Measurements from ENCODE around the gene EVC2. TPM values are rescaled to one million over a fixed set of nuclear protein-coding genes. Genes with fewer than 3 reads are reported as not detected.

The EVC2 gene
- total RNA-seq, 1 experiment from 2014 or later = 3.2 TPM

DNA sequence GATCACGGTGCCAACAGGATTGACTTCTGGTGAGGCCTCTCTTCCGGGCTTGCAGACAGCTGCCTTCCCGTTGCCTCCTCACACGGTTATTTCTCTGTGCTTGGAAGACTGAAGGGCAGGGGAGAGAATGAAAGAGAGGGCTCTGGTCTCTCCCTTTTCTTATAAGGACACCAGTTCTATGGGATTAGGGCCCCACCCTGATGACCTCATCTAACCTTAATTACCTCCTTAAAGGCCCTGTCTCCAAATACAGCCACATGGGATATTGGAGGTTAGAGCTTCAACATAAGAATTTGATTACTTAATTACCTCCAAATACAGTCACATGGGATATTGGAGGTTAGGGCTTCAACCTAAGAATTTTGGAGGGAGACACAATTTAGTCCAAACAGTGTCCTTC is 49.2 kb upstream of the EVC2 start:
- H3K9ac ChIP-seq (ENCODE audit: low read length) = peak overlapping the region; percentile 62; the same call in 1 of the 2 replicates

DNA sequence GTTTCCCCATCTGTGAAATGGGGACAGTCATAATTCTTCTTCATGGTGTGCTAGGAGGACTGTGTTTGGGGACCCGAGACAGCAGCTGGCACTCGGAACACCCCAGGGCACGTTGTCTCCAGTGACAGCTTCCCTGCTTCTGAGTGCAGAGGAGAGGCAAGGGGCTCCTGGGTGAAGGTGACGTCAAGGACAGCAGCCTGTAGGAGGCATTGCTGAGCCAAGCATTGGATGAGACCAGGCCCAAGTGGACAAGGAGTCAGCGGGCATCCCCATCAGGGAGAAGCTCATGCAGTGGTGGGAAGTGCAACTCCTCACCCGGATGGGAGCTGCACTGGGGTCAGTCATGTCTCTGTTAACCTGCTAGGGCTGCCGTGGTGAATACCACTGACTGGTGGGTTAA is 48.7 kb upstream of the EVC2 start:
- Histone ChIP-seq H3K9me3 (ENCODE audit: low read length) (no peaks in the 10 kb centered on the region), H2AFZ (ENCODE audit: low read length) (no peak overlapping the region), H3K4me3 (ENCODE audit: low read length) (no peak overlapping the region), H3K36me3 (ENCODE audit: low read depth, low read length) (peaks cover 26% of the 10 kb centered on the region), H3K4me1 (ENCODE audit: insufficient read depth, low read length) (peaks cover 39% of the 10 kb centered on the region), H3K27me3 (ENCODE audit: low read length) (no peaks in the 10 kb centered on the region), H4K20me1 (ENCODE audit: low read length) (no peaks in the 10 kb centered on the region), H3K9me2 (replicated peaks; ENCODE audit: low read length) (no peaks in the 10 kb centered on the region), H3K9ac (ENCODE audit: low read length) (no peak overlapping the region), H3F3A (ENCODE audit: low read length, unreplicated experiment) (no peaks in the 10 kb centered on the region), H3K27ac (ENCODE audit: low read length) (peak overlapping the region; percentile 96), H3K79me2 (ENCODE audit: low read length) (peaks cover 7% of the 10 kb centered on the region; the same call in 1 of the 2 replicates), H3K4me2 (ENCODE audit: low read length) (no peak overlapping the region)
- intact Hi-C loops (cut with micrococcal nuclease) = no loop called here
- CTCF ChIA-PET = no interaction called here
- DNase-seq (no peak), ATAC-seq (no peak)
- TF ChIP-seq, protein P1, sequence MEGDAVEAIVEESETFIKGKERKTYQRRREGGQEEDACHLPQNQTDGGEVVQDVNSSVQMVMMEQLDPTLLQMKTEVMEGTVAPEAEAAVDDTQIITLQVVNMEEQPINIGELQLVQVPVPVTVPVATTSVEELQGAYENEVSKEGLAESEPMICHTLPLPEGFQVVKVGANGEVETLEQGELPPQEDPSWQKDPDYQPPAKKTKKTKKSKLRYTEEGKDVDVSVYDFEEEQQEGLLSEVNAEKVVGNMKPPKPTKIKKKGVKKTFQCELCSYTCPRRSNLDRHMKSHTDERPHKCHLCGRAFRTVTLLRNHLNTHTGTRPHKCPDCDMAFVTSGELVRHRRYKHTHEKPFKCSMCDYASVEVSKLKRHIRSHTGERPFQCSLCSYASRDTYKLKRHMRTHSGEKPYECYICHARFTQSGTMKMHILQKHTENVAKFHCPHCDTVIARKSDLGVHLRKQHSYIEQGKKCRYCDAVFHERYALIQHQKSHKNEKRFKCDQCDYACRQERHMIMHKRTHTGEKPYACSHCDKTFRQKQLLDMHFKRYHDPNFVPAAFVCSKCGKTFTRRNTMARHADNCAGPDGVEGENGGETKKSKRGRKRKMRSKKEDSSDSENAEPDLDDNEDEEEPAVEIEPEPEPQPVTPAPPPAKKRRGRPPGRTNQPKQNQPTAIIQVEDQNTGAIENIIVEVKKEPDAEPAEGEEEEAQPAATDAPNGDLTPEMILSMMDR (conservative IDR thresholded peaks at IDR 0.05; ENCODE audit: low read depth, low read length) = no peak
- TF ChIP-seq EZH2 (IDR thresholded peaks at IDR 0.05; ENCODE audit: low read length, unreplicated experiment) = no peak
- TF ChIP-seq EZH2phosphoT487 (IDR thresholded peaks at IDR 0.05; ENCODE audit: borderline replicate concordance, low read length) = no peak
- no TSS peak for BruUV-seq (replicated peaks)
- POLR2A ChIA-PET (ENCODE audit: unreplicated experiment) = no interaction called here

More for the DNA sequence above, 49.2 kb upstream of the EVC2 start:
- no peaks in the 10 kb centered on the region for H3F3A ChIP-seq (ENCODE audit: low read length, unreplicated experiment)
- H3K4me3 ChIP-seq (ENCODE audit: low read length) = no peak overlapping the region
- ChIA-PET CTCF (no interaction called here), POLR2A (ENCODE audit: unreplicated experiment) (no interaction called here)
- peaks cover 7% of the 10 kb centered on the region; the same call in 1 of the 2 replicates for H3K79me2 ChIP-seq (ENCODE audit: low read length)
- H3K27me3 ChIP-seq (ENCODE audit: low read length) = no peaks in the 10 kb centered on the region
- peaks cover 26% of the 10 kb centered on the region for H3K36me3 ChIP-seq (ENCODE audit: low read depth, low read length)
- no peak overlapping the region for H3K4me2 ChIP-seq (ENCODE audit: low read length)
- TF ChIP-seq EZH2phosphoT487 (IDR thresholded peaks at IDR 0.05; ENCODE audit: borderline replicate concordance, low read length) = no peak
- TF ChIP-seq, protein P1 (conservative IDR thresholded peaks at IDR 0.05; ENCODE audit: low read depth, low read length) = no peak
- no peak for TF ChIP-seq EZH2 (IDR thresholded peaks at IDR 0.05; ENCODE audit: low read length, unreplicated experiment)
- BruUV-seq (replicated peaks) = no TSS peak
- DNase-seq = no peak
- H4K20me1 ChIP-seq (ENCODE audit: low read length) = no peaks in the 10 kb centered on the region
- no peaks in the 10 kb centered on the region for H3K9me3 ChIP-seq (ENCODE audit: low read length)
- peaks cover 39% of the 10 kb centered on the region for H3K4me1 ChIP-seq (ENCODE audit: insufficient read depth, low read length)
- no peak overlapping the region for H2AFZ ChIP-seq (ENCODE audit: low read length)
- intact Hi-C loops (cut with micrococcal nuclease) = no loop called here
- H3K9me2 ChIP-seq (replicated peaks; ENCODE audit: low read length) = no peaks in the 10 kb centered on the region
- peak overlapping the region; percentile 96 for H3K27ac ChIP-seq (ENCODE audit: low read length)
- no peak for ATAC-seq

DNA sequence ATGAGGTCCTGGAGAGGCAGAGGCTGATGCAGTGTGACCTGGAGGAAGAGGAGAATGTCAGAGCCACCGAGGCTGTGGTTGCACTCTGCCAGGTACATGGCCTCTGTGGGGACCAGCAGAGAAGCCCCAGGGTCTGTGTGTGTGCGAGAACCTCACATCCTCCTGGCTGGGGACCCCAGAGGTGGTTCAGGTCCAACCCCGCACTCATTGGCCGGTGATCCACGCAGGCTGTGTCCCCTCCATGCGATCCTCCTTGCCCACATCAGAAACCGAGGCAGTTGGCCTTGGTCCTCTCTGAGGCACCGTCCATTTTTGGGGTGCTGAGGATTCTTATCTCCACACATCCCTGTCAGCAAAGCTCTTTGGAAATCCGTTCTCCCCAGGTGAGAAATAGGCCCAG is 47.9 kb upstream of the EVC2 start:
- H3K27ac ChIP-seq (ENCODE audit: low read length) = no peak overlapping the region
- H3K27me3 ChIP-seq (ENCODE audit: low read length) = no peaks in the 10 kb centered on the region
- ChIA-PET POLR2A (ENCODE audit: unreplicated experiment) (no interaction called here), CTCF (no interaction called here)
- ATAC-seq (no peak), DNase-seq (no peak)
- H3K4me3 ChIP-seq (ENCODE audit: low read length) = no peak overlapping the region
- no TSS peak for BruUV-seq (replicated peaks)
- no peaks in the 10 kb centered on the region for H4K20me1 ChIP-seq (ENCODE audit: low read length)
- H3K9me2 ChIP-seq (replicated peaks; ENCODE audit: low read length) = no peaks in the 10 kb centered on the region
- no peak overlapping the region for H2AFZ ChIP-seq (ENCODE audit: low read length)
- no peaks in the 10 kb centered on the region for H3K9me3 ChIP-seq (ENCODE audit: low read length)
- H3K79me2 ChIP-seq (ENCODE audit: low read length) = peaks cover 7% of the 10 kb centered on the region; the same call in 1 of the 2 replicates
- TF ChIP-seq EZH2phosphoT487 (IDR thresholded peaks at IDR 0.05; ENCODE audit: borderline replicate concordance, low read length) (no peak), EZH2 (IDR thresholded peaks at IDR 0.05; ENCODE audit: low read length, unreplicated experiment) (no peak)
- TF ChIP-seq, protein P1 (conservative IDR thresholded peaks at IDR 0.05; ENCODE audit: low read depth, low read length) = no peak
- peaks cover 39% of the 10 kb centered on the region for H3K4me1 ChIP-seq (ENCODE audit: insufficient read depth, low read length)
- H3K4me2 ChIP-seq (ENCODE audit: low read length) = no peak overlapping the region
- H3K36me3 ChIP-seq (ENCODE audit: low read depth, low read length) = peaks cover 26% of the 10 kb centered on the region
- H3K9ac ChIP-seq (ENCODE audit: low read length) = no peak overlapping the region
- intact Hi-C loops (cut with micrococcal nuclease) = no loop called here
- H3F3A ChIP-seq (ENCODE audit: low read length, unreplicated experiment) = no peaks in the 10 kb centered on the region

All from PC-3 (cell line).